IPS-11a (cell line): ENCODE data around the gene AFM.

Source experiments
- H3K4me3 ChIP-seq: one replicate; pipeline ENCODE4 v1.5.1; 2013; ENCODE audit warnings: low read depth, low read length, control low read depth

AFM gene

GRCh38 chr4:73448448-73449203 is 32.9 kb upstream of the AFM start:
- no peak overlapping the region for H3K4me3 ChIP-seq

- no peak overlapping the region for H3K4me3 ChIP-seq
Observed at GRCh38 chr4:73450398-73451004, 31.0 kb upstream of the AFM start.

- no peak overlapping the region for H3K4me3 ChIP-seq
Observed at GRCh38 chr4:73451404-73451803, 30.1 kb upstream of the AFM start.

- H3K4me3 ChIP-seq, result no peak overlapping the region
Observed at GRCh38 chr4:73451981-73452747, 29.4 kb upstream of the AFM start.

GRCh38 chr4:73452953-73453700 is 28.4 kb upstream of the AFM start:
- H3K4me3 ChIP-seq, result no peak overlapping the region

GRCh38 chr4:73453701-73454005 is 27.9 kb upstream of the AFM start:
- H3K4me3 ChIP-seq, result no peak overlapping the region

GRCh38 chr4:73454920-73455319 is 26.6 kb upstream of the AFM start:
- no peak overlapping the region for H3K4me3 ChIP-seq

GRCh38 chr4:73456177-73457022 is 25.1 kb upstream of the AFM start:
- no peak overlapping the region for H3K4me3 ChIP-seq

- H3K4me3 ChIP-seq, result no peak overlapping the region
Observed at GRCh38 chr4:73458184-73459047, 23.1 kb upstream of the AFM start.

GRCh38 chr4:73459048-73459421 is 22.5 kb upstream of the AFM start:
- no peak overlapping the region for H3K4me3 ChIP-seq

GRCh38 chr4:73460913-73461522 is 20.5 kb upstream of the AFM start:
- no peak overlapping the region for H3K4me3 ChIP-seq

GRCh38 chr4:73468170-73468569 is 13.4 kb upstream of the AFM start:
- no peak overlapping the region for H3K4me3 ChIP-seq

- H3K4me3 ChIP-seq, result no peak overlapping the region
Observed at GRCh38 chr4:73470728-73471127, 10.8 kb upstream of the AFM start.

- H3K4me3 ChIP-seq, result no peak overlapping the region
Observed at GRCh38 chr4:73477176-73477575, 4.4 kb upstream of the AFM start.

GRCh38 chr4:73479323-73479722 is 2.2 kb upstream of the AFM start:
- no peak overlapping the region for H3K4me3 ChIP-seq

- no peak overlapping the region for H3K4me3 ChIP-seq
Observed at GRCh38 chr4:73485085-73485484, 3.5 kb downstream of the AFM start.

GRCh38 chr4:73485596-73485995 is 4.1 kb downstream of the AFM start:
- H3K4me3 ChIP-seq, result no peak overlapping the region

GRCh38 chr4:73486497-73486896 is 5.0 kb downstream of the AFM start:
- no peak overlapping the region for H3K4me3 ChIP-seq

- H3K4me3 ChIP-seq, result no peak overlapping the region
Observed at GRCh38 chr4:73487233-73487632, 5.7 kb downstream of the AFM start.
